GM12878 (cell line): ENCODE data around the gene UXT. TPM values are rescaled to one million over a fixed set of nuclear protein-coding genes. Genes with fewer than 3 reads are reported as not detected.
A peak's percentile ranks its signal among the peaks of the same experiment; 100 is the strongest.

Experiments
- ATAC-seq: fragments of 200-7000 bp; cut with Tn5 transposase; 3 replicates; pipeline ENCODE4 v1.9.1; 2020; ENCODE audit warnings: mild to moderate bottlenecking, moderate library complexity
- Bru-seq: library from RNA; stranded (reverse); fragments of 400-500 nt; gene quantifications from one replicate; lab custom pipeline; 2021; lab: Mats Ljungman, UMichigan
- BruChase-seq, 2 experiments: library from RNA; stranded (reverse); fragments of 400-500 nt; gene quantifications; one replicate each; lab custom pipeline; 2021; lab: Mats Ljungman, UMichigan
- BruUV-seq: library from RNA; stranded (reverse); fragments of 400-500 nt; replicated peaks from 2 replicates; lab custom pipeline; 2021; lab: Mats Ljungman, UMichigan
- CTCF ChIA-PET: fragments of 300-600 bp; sonication (Branson Sonifier 250); formaldehyde crosslinking; extraction: SDS; loops from one replicate; lab custom pipeline; 2021; ENCODE audit warnings: inconsistent platforms; lab: Yijun Ruan, JAX
- POLR2A ChIA-PET: fragments of 350-600 bp; formaldehyde crosslinking; extraction: SDS; loops from one replicate; lab custom pipeline; 2021; ENCODE audit warnings: inconsistent platforms; lab: Charles Lee
- RAD21 ChIA-PET: fragments of 300-600 bp; sonication (Branson Sonifier 250); formaldehyde crosslinking; loops from one replicate; lab custom pipeline; 2023; ENCODE audit warnings: antibody characterized with exemption; ENCODE audit not compliant: unreplicated experiment; lab: Charles Lee
- SMC1A ChIA-PET: fragments of 300-600 bp; sonication (Branson Sonifier 250); formaldehyde crosslinking; loops from one replicate; lab custom pipeline; 2023; ENCODE audit not compliant: unreplicated experiment, uncharacterized antibody; lab: Charles Lee
- DNase-seq: peaks from one replicate; pipeline ENCODE4 v3.0.0-alpha.2; 2011; ENCODE audit warnings: low read depth, low spot score
- FAIRE-seq: peaks from 3 replicates; lab custom pipeline; 2011; peaks lifted over from hg19 to GRCh38; lab: Jason Lieb, UNC
- H2AFZ ChIP-seq: 2 replicates; pipeline ENCODE4 v1.6.0; 2011; ENCODE audit warnings: low read depth, low read length, control low read depth; ENCODE audit not compliant: control insufficient read depth
- H3K27ac ChIP-seq: 2 replicates; pipeline ENCODE4 v1.5.1; 2011; ENCODE audit warnings: control low read depth; ENCODE audit not compliant: control insufficient read depth, insufficient read depth
- H3K27me3 ChIP-seq, 2 experiments: replicated peaks in 1 of 2; 2 replicates each; pipeline versions ENCODE4 v1.6.0 to v1.6.1; 2011; ENCODE audit warnings: low read length in 1 of 2; ENCODE audit not compliant: control insufficient read depth in 2 of 2, insufficient read depth in 2 of 2
- H3K36me3 ChIP-seq, 2 experiments: 2 replicates each; pipeline ENCODE4 v1.5.1; 2011; ENCODE audit warnings: low read length in 1 of 2; ENCODE audit not compliant: control insufficient read depth in 2 of 2, insufficient read depth in 2 of 2
- H3K4me1 ChIP-seq: 2 replicates; pipeline ENCODE4 v1.6.1; 2011; ENCODE audit warnings: mild to moderate bottlenecking, low read length, moderate library complexity, mixed read lengths; ENCODE audit not compliant: control insufficient read depth, insufficient read depth
- H3K4me2 ChIP-seq: 2 replicates; pipeline ENCODE4 v1.6.0; 2011; ENCODE audit warnings: control low read depth; ENCODE audit not compliant: control insufficient read depth, insufficient read depth
- H3K4me3 ChIP-seq: fragments of 200-600 bp; sonication (generic); 2 replicates; pipeline ENCODE4 v1.5.1; 2016
- H3K79me2 ChIP-seq: 2 replicates; pipeline ENCODE4 v1.6.0; 2011; ENCODE audit warnings: low read length; ENCODE audit not compliant: control insufficient read depth, insufficient read depth
- H3K9ac ChIP-seq: 2 replicates; pipeline ENCODE4 v1.8.0; 2011; ENCODE audit warnings: low read length, control low read depth, mixed read lengths; ENCODE audit not compliant: control insufficient read depth, insufficient read depth
- H3K9me3 ChIP-seq: replicated peaks from 3 replicates; pipeline ENCODE4 v1.5.1; 2011; ENCODE audit warnings: mild to moderate bottlenecking, low read length; ENCODE audit not compliant: control insufficient read depth, insufficient read depth
- H4K20me1 ChIP-seq: 2 replicates; pipeline ENCODE4 v1.6.0; 2011; ENCODE audit not compliant: control insufficient read depth, insufficient read depth
- ATF2 ChIP-seq: IDR thresholded peaks from 2 replicates; pipeline ENCODE4 v1.6.1; 2012; ENCODE audit warnings: low read length, inconsistent platforms
- ATF7 ChIP-seq: fragments of 450-650 bp; IDR thresholded peaks from 2 replicates; pipeline ENCODE4 v1.6.1; 2016; ENCODE audit warnings: low read depth, mild to moderate bottlenecking
- BACH1 ChIP-seq: fragments of 450-650 bp; IDR thresholded peaks from 2 replicates; pipeline ENCODE4 v1.6.1; 2017; ENCODE audit warnings: mild to moderate bottlenecking, borderline replicate concordance
- IRF4 ChIP-seq: IDR thresholded peaks from 2 replicates; pipeline ENCODE4 v1.6.1; 2011; ENCODE audit warnings: low read depth, low read length
- PAX5 ChIP-seq: IDR thresholded peaks from 2 replicates; pipeline ENCODE4 v1.6.1; 2011; ENCODE audit warnings: low read depth, low read length, borderline replicate concordance
- SMC3 ChIP-seq: IDR thresholded peaks from 2 replicates; pipeline ENCODE4 v1.6.1; 2011; ENCODE audit warnings: low read length, improper control_type of control experiment, borderline replicate concordance
- ZNF24 ChIP-seq: fragments of 450-650 bp; IDR thresholded peaks from 2 replicates; pipeline ENCODE4 v1.6.1; 2017; ENCODE audit warnings: antibody characterized with exemption, mild to moderate bottlenecking
- WGBS: methylation state at CpG from one replicate; pipeline ENCODE4 v1.1.6; 2016; ENCODE audit warnings: low lambda C conversion rate; ENCODE audit not compliant: insufficient replicate concordance, insufficient coverage; ENCODE audit errors: missing lambda C conversion rate; 5-methylcytosine and 5-hydroxymethylcytosine counted together
- in situ Hi-C: fragments of 300-500 bp; cut with MboI; formaldehyde crosslinking; loops from 9 replicates; pipeline ENCODE4 v1.14.3; 2018; ENCODE audit warnings: mixed read lengths
- intact Hi-C: fragments of 100-400 bp; cut with micrococcal nuclease; formaldehyde crosslinking; loops from one replicate; pipeline ENCODE4 v1.14.2; 2022; ENCODE audit not compliant: unreplicated experiment
- long read RNA-seq, 2 experiments: library from polyadenylated mRNA; unstranded; transcript quantifications; one replicate each; pipeline ENCODE4 v2.0.0, GENCODE V29; 2019 to 2020
- polyA minus RNA-seq, 3 experiments: library from RNA; depleted of rRNA, polyadenylated mRNA; stranded (reverse); fragments of >200 nt; gene quantifications; 2 replicates each; pipeline ENCODE4 v1.2.3, GENCODE V29; 2011
- polyA plus RNA-seq, 11 experiments: library from polyadenylated mRNA; depleted of rRNA in 4 of 11; unstranded in 6 of 11; stranded (reverse) in 5 of 11; fragments of >200 nt; fragmentation: Nextera tagmentation in 4 of 11; fragmentation: Illumina TruSeq in 1 of 11; extraction: Ambion mirVana in 4 of 11; extraction: Trizol in 1 of 11; gene quantifications; 1 replicate in 1 of 11; 2 replicates in 10 of 11; pipeline versions ENCODE4 v1.2.1 to v1.2.3, GENCODE V29; 2011 to 2016; ENCODE audit warnings: inconsistent platforms in 2 of 11, missing spikeins in 2 of 11, low read depth in 1 of 11
- total RNA-seq, 4 experiments: library from RNA; depleted of rRNA in 3 of 4; stranded (reverse); fragments of >200 nt in 3 of 4; fragmentation: Illumina TruSeq in 1 of 4; extraction: Trizol in 1 of 4; gene quantifications; 2 replicates each; pipeline versions ENCODE4 v1.2.1 to v1.2.3, GENCODE V29; 2013 to 2021
- TF ChIP-seq, protein P1 (sequence below): fragments of 450-650 bp; IDR thresholded peaks from 2 replicates; pipeline ENCODE4 v1.6.1; 2017; ENCODE audit warnings: mild to moderate bottlenecking, moderate library complexity
- TF ChIP-seq, protein P2 (sequence below): fragments of 450-650 bp; IDR thresholded peaks from 2 replicates; pipeline ENCODE4 v1.6.1; 2017; ENCODE audit warnings: mild to moderate bottlenecking, low read depth, inconsistent platforms; ENCODE audit not compliant: poor library complexity, severe bottlenecking

Gene UXT
- total RNA-seq (2013; cell fraction: nucleolus; rRNA removed) = 41.1 and 41.9 TPM in 2 replicates
- 193 and 198 TPM in 2 replicates for total RNA-seq (2014; rRNA removed)
- 151 and 170 TPM in 2 replicates for total RNA-seq (2014; rRNA removed; fragmentation: Illumina TruSeq; extraction: Trizol)
- total RNA-seq (2021) = 129 and 147 TPM in 2 replicates
- polyA plus RNA-seq (2011; ENCODE audit: low read depth) = 584 TPM
- 173 and 243 TPM in 2 replicates for polyA plus RNA-seq (2011; rRNA removed)
- polyA plus RNA-seq (2011; cell fraction: cytosol; rRNA removed) = 172 and 178 TPM in 2 replicates
- 72.5 and 117 TPM in 2 replicates for polyA plus RNA-seq (2011; cell fraction: nucleus; rRNA removed)
- polyA plus RNA-seq (2012) = 267 and 272 TPM in 2 replicates
- polyA plus RNA-seq (2014; fragmentation: Illumina TruSeq; extraction: Trizol) = 208 and 233 TPM in 2 replicates
- polyA plus RNA-seq (2014; fragmentation: Nextera tagmentation; extraction: Ambion mirVana) = 100 to 1,000 TPM; 105 to 204 TPM
- 211 and 224 TPM in 2 replicates for polyA plus RNA-seq (2014; rRNA removed)
- polyA plus RNA-seq (2016; fragmentation: Nextera tagmentation; extraction: Ambion mirVana) = 100 to 1,000 TPM; 229 to 245 TPM
- 61.1 and 63.5 TPM in 2 replicates for polyA minus RNA-seq (2011; rRNA and poly(A)+ RNA removed)
- 22.7 and 22.9 TPM in 2 replicates for polyA minus RNA-seq (2011; cell fraction: cytosol; rRNA and poly(A)+ RNA removed)
- polyA minus RNA-seq (2011; cell fraction: nucleus; rRNA and poly(A)+ RNA removed) = 32.8 and 39.2 TPM in 2 replicates
- percentile 87 among the genes with signal in this experiment for Bru-seq, nascent RNA
- BruChase-seq, experiment 1, labeled RNA remaining after a 6-hour chase = percentile 74 among the genes with signal in this experiment
- BruChase-seq, experiment 2, labeled RNA remaining after a 2-hour chase = percentile 71 among the genes with signal in this experiment
- long read RNA-seq, experiment 1, transcript UXT-201 (7 exons, 574 nt) = major isoform, 37 of 59 reads
- long read RNA-seq, experiment 1, transcript UXT-202 (6 exons, 701 nt) = minor isoform, 15 of 59 reads
- long read RNA-seq, experiment 1, partial matches to known transcripts = 2 of 59 reads
- long read RNA-seq, experiment 1, other reads (novel, unspliced or antisense) = 4 of 59 reads
- long read RNA-seq, experiment 2, transcript UXT-201 (7 exons, 574 nt) = major isoform, 122 of 150 reads
- long read RNA-seq, experiment 2, transcript UXT-202 (6 exons, 701 nt) = minor isoform, 14 of 150 reads
- long read RNA-seq, experiment 2, partial matches to known transcripts = 0 of 150 reads
- long read RNA-seq, experiment 2, other reads (novel, unspliced or antisense) = 13 of 150 reads

GRCh38 chrX:47658684-47659420, at the start of gene UXT:
TSS of gene UXT (minus strand) at chrX:47659180. CDS start at chrX:47658927, 253 bp downstream.
- Histone ChIP-seq H3K9me3 (no peaks in the 10 kb centered on the region), H3K36me3 (peaks cover 2 to 11% of the 10 kb centered on the region in 2 experiments; a peak in 3 of 4 replicates), H3K27ac (peak within 1 kb of the TSS; percentile 86), H3K27me3 (no peaks in the 10 kb centered on the region), H3K4me3 (peak within 1 kb of the TSS; percentile 70), H3K9ac (peak within 1 kb of the TSS; percentile 81), H4K20me1 (no peaks in the 10 kb centered on the region), H3K4me1 (no peaks in the 10 kb centered on the region), H3K79me2 (peaks cover 11% of the 10 kb centered on the region), H3K4me2 (peak within 1 kb of the TSS; percentile 26), H2AFZ (peak within 1 kb of the TSS; percentile 52)
- FAIRE-seq = peak; percentile 94
- in situ Hi-C loops (loop anchor here (10.0 kb wide), 1 partner anchor 464 kb away; the partner anchor contains the start of gene UBA1), intact Hi-C loops (loop anchor here (1.0 to 5.0 kb wide), 3 partner anchors 9 to 368 kb away; partner anchors contain the start of genes ELK1 and ZNF81)
- ChIA-PET POLR2A (no interaction called here), CTCF (no interaction called here), SMC1A (no interaction called here), RAD21 (no interaction called here)
- peak; percentile 96 for ATAC-seq
- peak; percentile 74 for DNase-seq
- 32% methylated on average over 52 of the region's 54 CpGs for WGBS
- BruUV-seq = no TSS peak
- TF ChIP-seq IRF4 (no peak), SMC3 (no peak), ATF2 (peak; percentile 55; the same call in 1 of the 2 replicates), PAX5 (no peak), BACH1 (no peak), ATF7 (peak; percentile 92), ZNF24 (no peak)
- TF ChIP-seq, protein P1, sequence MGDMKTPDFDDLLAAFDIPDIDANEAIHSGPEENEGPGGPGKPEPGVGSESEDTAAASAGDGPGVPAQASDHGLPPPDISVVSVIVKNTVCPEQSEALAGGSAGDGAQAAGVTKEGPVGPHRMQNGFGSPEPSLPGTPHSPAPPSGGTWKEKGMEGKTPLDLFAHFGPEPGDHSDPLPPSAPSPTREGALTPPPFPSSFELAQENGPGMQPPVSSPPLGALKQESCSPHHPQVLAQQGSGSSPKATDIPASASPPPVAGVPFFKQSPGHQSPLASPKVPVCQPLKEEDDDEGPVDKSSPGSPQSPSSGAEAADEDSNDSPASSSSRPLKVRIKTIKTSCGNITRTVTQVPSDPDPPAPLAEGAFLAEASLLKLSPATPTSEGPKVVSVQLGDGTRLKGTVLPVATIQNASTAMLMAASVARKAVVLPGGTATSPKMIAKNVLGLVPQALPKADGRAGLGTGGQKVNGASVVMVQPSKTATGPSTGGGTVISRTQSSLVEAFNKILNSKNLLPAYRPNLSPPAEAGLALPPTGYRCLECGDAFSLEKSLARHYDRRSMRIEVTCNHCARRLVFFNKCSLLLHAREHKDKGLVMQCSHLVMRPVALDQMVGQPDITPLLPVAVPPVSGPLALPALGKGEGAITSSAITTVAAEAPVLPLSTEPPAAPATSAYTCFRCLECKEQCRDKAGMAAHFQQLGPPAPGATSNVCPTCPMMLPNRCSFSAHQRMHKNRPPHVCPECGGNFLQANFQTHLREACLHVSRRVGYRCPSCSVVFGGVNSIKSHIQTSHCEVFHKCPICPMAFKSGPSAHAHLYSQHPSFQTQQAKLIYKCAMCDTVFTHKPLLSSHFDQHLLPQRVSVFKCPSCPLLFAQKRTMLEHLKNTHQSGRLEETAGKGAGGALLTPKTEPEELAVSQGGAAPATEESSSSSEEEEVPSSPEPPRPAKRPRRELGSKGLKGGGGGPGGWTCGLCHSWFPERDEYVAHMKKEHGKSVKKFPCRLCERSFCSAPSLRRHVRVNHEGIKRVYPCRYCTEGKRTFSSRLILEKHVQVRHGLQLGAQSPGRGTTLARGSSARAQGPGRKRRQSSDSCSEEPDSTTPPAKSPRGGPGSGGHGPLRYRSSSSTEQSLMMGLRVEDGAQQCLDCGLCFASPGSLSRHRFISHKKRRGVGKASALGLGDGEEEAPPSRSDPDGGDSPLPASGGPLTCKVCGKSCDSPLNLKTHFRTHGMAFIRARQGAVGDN = no peak
- TF ChIP-seq, protein P2, sequence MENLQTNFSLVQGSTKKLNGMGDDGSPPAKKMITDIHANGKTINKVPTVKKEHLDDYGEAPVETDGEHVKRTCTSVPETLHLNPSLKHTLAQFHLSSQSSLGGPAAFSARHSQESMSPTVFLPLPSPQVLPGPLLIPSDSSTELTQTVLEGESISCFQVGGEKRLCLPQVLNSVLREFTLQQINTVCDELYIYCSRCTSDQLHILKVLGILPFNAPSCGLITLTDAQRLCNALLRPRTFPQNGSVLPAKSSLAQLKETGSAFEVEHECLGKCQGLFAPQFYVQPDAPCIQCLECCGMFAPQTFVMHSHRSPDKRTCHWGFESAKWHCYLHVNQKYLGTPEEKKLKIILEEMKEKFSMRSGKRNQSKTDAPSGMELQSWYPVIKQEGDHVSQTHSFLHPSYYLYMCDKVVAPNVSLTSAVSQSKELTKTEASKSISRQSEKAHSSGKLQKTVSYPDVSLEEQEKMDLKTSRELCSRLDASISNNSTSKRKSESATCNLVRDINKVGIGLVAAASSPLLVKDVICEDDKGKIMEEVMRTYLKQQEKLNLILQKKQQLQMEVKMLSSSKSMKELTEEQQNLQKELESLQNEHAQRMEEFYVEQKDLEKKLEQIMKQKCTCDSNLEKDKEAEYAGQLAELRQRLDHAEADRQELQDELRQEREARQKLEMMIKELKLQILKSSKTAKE = no peak
